SU-DHL-6 (cell line): ENCODE measurements around the gene ACER3.

Source experiments
- H2AFZ ChIP-seq: fragments of 200-600 bp; sonication (generic); 2 replicates; pipeline ENCODE4 v1.6.1; 2014; ENCODE audit warnings: low read depth, mild to moderate bottlenecking, moderate library complexity, mixed read lengths, antibody characterized with exemption, low read length; ENCODE audit not compliant: severe bottlenecking
- H3F3A ChIP-seq: fragments of 200-600 bp; shearing (Covaris generic); 2 replicates; pipeline ENCODE4 v1.6.0; 2016; ENCODE audit warnings: antibody characterized with exemption, mild to moderate bottlenecking; ENCODE audit not compliant: insufficient read depth
- H3K27ac ChIP-seq: fragments of 200-600 bp; sonication (generic); 2 replicates; pipeline ENCODE4 v1.5.1; 2016; ENCODE audit warnings: low read depth, mild to moderate bottlenecking, low read length, moderate library complexity, mixed read lengths
- H3K27me3 ChIP-seq: fragments of 200-600 bp; sonication (generic), shearing (Covaris generic); 2 replicates; pipeline ENCODE4 v1.6.0; 2014; ENCODE audit warnings: mild to moderate bottlenecking, low read length
- H3K36me3 ChIP-seq: fragments of 200-600 bp; sonication (generic); 2 replicates; pipeline ENCODE4 v1.6.1; 2014; ENCODE audit warnings: mild to moderate bottlenecking, low read length, mixed read lengths
- H3K4me2 ChIP-seq: fragments of 300-600, 200-600 bp; shearing (Covaris generic), sonication (generic); 2 replicates; pipeline ENCODE4 v1.6.0; 2014; ENCODE audit warnings: low read length, low read depth, mild to moderate bottlenecking; ENCODE audit not compliant: poor library complexity, severe bottlenecking
- H3K4me3 ChIP-seq: fragments of 200-600 bp; sonication (generic); 2 replicates; pipeline ENCODE4 v1.5.1; 2014; ENCODE audit warnings: antibody characterized with exemption, low read length, mild to moderate bottlenecking, mixed read lengths; ENCODE audit not compliant: insufficient read depth, poor library complexity, severe bottlenecking
- H3K79me2 ChIP-seq: fragments of 200-600 bp; sonication (generic); 2 replicates; pipeline ENCODE4 v1.6.1; 2014; ENCODE audit warnings: mild to moderate bottlenecking, low read length, moderate library complexity; ENCODE audit not compliant: insufficient read depth
- H3K9ac ChIP-seq: fragments of 200-600 bp; sonication (generic); 2 replicates; pipeline ENCODE4 v1.7.0; 2014; ENCODE audit warnings: mild to moderate bottlenecking, low read length
- H3K9me2 ChIP-seq: fragments of 200-600 bp; sonication (generic); replicated peaks from 2 replicates; pipeline ENCODE4 v1.6.1; 2014; ENCODE audit warnings: low read length; ENCODE audit not compliant: insufficient read depth
- H3K9me3 ChIP-seq: fragments of 200-600 bp; sonication (generic); 2 replicates; pipeline ENCODE4 v1.6.1; 2014; ENCODE audit warnings: low read length, mixed read lengths; ENCODE audit not compliant: insufficient read depth
- H4K20me1 ChIP-seq: fragments of 200-600 bp; sonication (generic); 2 replicates; pipeline ENCODE4 v1.6.1; 2014; ENCODE audit warnings: low read depth, mild to moderate bottlenecking, antibody characterized with exemption, low read length, moderate library complexity, mixed read lengths
- CTCF ChIP-seq: fragments of 200-600 bp; sonication (generic); IDR thresholded peaks from one replicate; pipeline ENCODE4 v1.5.1; 2017; ENCODE audit warnings: antibody characterized with exemption, mild to moderate bottlenecking, low read length, moderate library complexity; ENCODE audit not compliant: insufficient read depth, poor library complexity, severe bottlenecking
- EZH2phosphoT487 ChIP-seq: fragments of 200-600 bp; sonication (generic), shearing (Covaris generic); conservative IDR thresholded peaks from 2 replicates; pipeline ENCODE4 v1.6.1; 2018; ENCODE audit warnings: mild to moderate bottlenecking, antibody characterized with exemption, low read length, moderate library complexity, mixed read lengths

Gene ACER3

GRCh38 chr11:76839311-76839710, 21.4 kb upstream of the ACER3 start:
- no peaks in the 10 kb centered on the region for H3K9me3 ChIP-seq
- H3K36me3 ChIP-seq: no peaks in the 10 kb centered on the region
- no peaks in the 10 kb centered on the region for H3K27me3 ChIP-seq
- TF ChIP-seq EZH2phosphoT487 (no peak), CTCF (no peak)
- H3K79me2 ChIP-seq: no peaks in the 10 kb centered on the region
- H2AFZ ChIP-seq: no peak overlapping the region
- H3K9me2 ChIP-seq: no peaks in the 10 kb centered on the region
- no peak overlapping the region for H3K4me3 ChIP-seq
- H3F3A ChIP-seq: no peaks in the 10 kb centered on the region
- no peak overlapping the region for H3K4me2 ChIP-seq
- no peaks in the 10 kb centered on the region for H4K20me1 ChIP-seq
- H3K9ac ChIP-seq: no peak overlapping the region
- no peak overlapping the region for H3K27ac ChIP-seq

GRCh38 chr11:76841923-76842452, 18.7 kb upstream of the ACER3 start:
- no peak overlapping the region for H2AFZ ChIP-seq
- no peak overlapping the region for H3K4me2 ChIP-seq
- no peaks in the 10 kb centered on the region for H3F3A ChIP-seq
- TF ChIP-seq EZH2phosphoT487: no peak
- TF ChIP-seq CTCF: no peak
- no peaks in the 10 kb centered on the region for H3K36me3 ChIP-seq
- H3K9ac ChIP-seq: no peak overlapping the region
- H3K79me2 ChIP-seq: no peaks in the 10 kb centered on the region
- H4K20me1 ChIP-seq: no peaks in the 10 kb centered on the region
- no peaks in the 10 kb centered on the region for H3K9me3 ChIP-seq
- no peak overlapping the region for H3K27ac ChIP-seq
- no peaks in the 10 kb centered on the region for H3K27me3 ChIP-seq
- no peaks in the 10 kb centered on the region for H3K9me2 ChIP-seq
- no peak overlapping the region for H3K4me3 ChIP-seq

GRCh38 chr11:76843907-76844306, 16.8 kb upstream of the ACER3 start:
- no peak overlapping the region for H3K4me2 ChIP-seq
- no peaks in the 10 kb centered on the region for H3K36me3 ChIP-seq
- no peaks in the 10 kb centered on the region for H3K9me3 ChIP-seq
- no peaks in the 10 kb centered on the region for H3K9me2 ChIP-seq
- H3K9ac ChIP-seq: no peak overlapping the region
- no peak overlapping the region for H2AFZ ChIP-seq
- no peaks in the 10 kb centered on the region for H4K20me1 ChIP-seq
- no peak overlapping the region for H3K4me3 ChIP-seq
- no peaks in the 10 kb centered on the region for H3K27me3 ChIP-seq
- no peak overlapping the region for H3K27ac ChIP-seq
- no peak for TF ChIP-seq EZH2phosphoT487
- TF ChIP-seq CTCF: no peak
- no peaks in the 10 kb centered on the region for H3F3A ChIP-seq
- H3K79me2 ChIP-seq: no peaks in the 10 kb centered on the region
